GM12878 (cell line): ENCODE measurements around the gene CCDC187. TPM values are rescaled to one million over a fixed set of nuclear protein-coding genes. Genes with fewer than 3 reads are reported as not detected.

ENCODE experiments used
- ATF7 ChIP-seq: fragments of 450-650 bp; IDR thresholded peaks from 2 replicates; pipeline ENCODE4 v1.6.1; 2016; ENCODE audit warnings: low read depth, mild to moderate bottlenecking
- BACH1 ChIP-seq: fragments of 450-650 bp; IDR thresholded peaks from 2 replicates; pipeline ENCODE4 v1.6.1; 2017; ENCODE audit warnings: mild to moderate bottlenecking, borderline replicate concordance
- BCL3 ChIP-seq: IDR thresholded peaks from 2 replicates; pipeline ENCODE4 v1.6.1; 2011; ENCODE audit warnings: borderline replicate concordance, low read depth, mild to moderate bottlenecking, moderate library complexity, low read length; ENCODE audit not compliant: insufficient read depth, poor library complexity, severe bottlenecking
- CBFB ChIP-seq: IDR thresholded peaks from 2 replicates; pipeline ENCODE4 v1.6.1; 2016; ENCODE audit warnings: antibody characterized with exemption, low read depth
- CBX5 ChIP-seq: sonication (generic); IDR thresholded peaks from 2 replicates; pipeline ENCODE4 v1.6.1; 2016; ENCODE audit warnings: low read depth, moderate library complexity, mild to moderate bottlenecking, inconsistent platforms
- HDAC6 ChIP-seq: fragments of 200-600 bp; sonication (generic); IDR thresholded peaks from one replicate; pipeline ENCODE4 v1.8.0; 2017; ENCODE audit warnings: antibody characterized with exemption; ENCODE audit not compliant: unreplicated experiment
- KAT2A ChIP-seq: conservative IDR thresholded peaks from 2 replicates; pipeline ENCODE4 v1.6.1; 2011; ENCODE audit warnings: low read depth, low read length; ENCODE audit not compliant: control insufficient read depth
- MAX ChIP-seq: IDR thresholded peaks from 2 replicates; pipeline ENCODE4 v1.6.1; 2012; ENCODE audit warnings: low read depth, low read length, improper control_type of control experiment
- NR2F1 ChIP-seq: fragments of 450-650 bp; conservative IDR thresholded peaks from 2 replicates; pipeline ENCODE4 v1.6.1; 2017; ENCODE audit warnings: mild to moderate bottlenecking
- PAX5 ChIP-seq: IDR thresholded peaks from 2 replicates; pipeline ENCODE4 v1.6.1; 2011; ENCODE audit warnings: low read depth, low read length, borderline replicate concordance
- RELA ChIP-seq: fragments of 450-650 bp; IDR thresholded peaks from 2 replicates; pipeline ENCODE4 v1.8.0; 2014; ENCODE audit warnings: borderline replicate concordance; ENCODE audit not compliant: partially characterized antibody
- SIN3A ChIP-seq: IDR thresholded peaks from 2 replicates; pipeline ENCODE4 v1.6.1; 2012; ENCODE audit warnings: low read depth, low read length, improper control_type of control experiment
- SRF ChIP-seq, 2 experiments: IDR thresholded peaks; 2 replicates each; pipeline ENCODE4 v1.6.1; 2011; ENCODE audit warnings: low read depth in 2 of 2, low read length in 2 of 2, mild to moderate bottlenecking in 1 of 2, moderate library complexity in 1 of 2
- ZNF274 ChIP-seq: IDR thresholded peaks from one replicate; pipeline ENCODE4 v1.8.0; 2011; ENCODE audit not compliant: insufficient read length, insufficient read depth
- polyA plus RNA-seq, 11 experiments: library from polyadenylated mRNA; depleted of rRNA in 4 of 11; unstranded in 6 of 11; stranded (reverse) in 5 of 11; fragments of >200 nt; fragmentation: Nextera tagmentation in 4 of 11; fragmentation: Illumina TruSeq in 1 of 11; extraction: Ambion mirVana in 4 of 11; extraction: Trizol in 1 of 11; gene quantifications; 1 replicate in 1 of 11; 2 replicates in 10 of 11; pipeline versions ENCODE4 v1.2.1 to v1.2.3, GENCODE V29; 2011 to 2016; ENCODE audit warnings: inconsistent platforms in 2 of 11, missing spikeins in 2 of 11, low read depth in 1 of 11
- total RNA-seq, 4 experiments: library from RNA; depleted of rRNA in 3 of 4; stranded (reverse); fragments of >200 nt in 3 of 4; fragmentation: Illumina TruSeq in 1 of 4; extraction: Trizol in 1 of 4; gene quantifications; 2 replicates each; pipeline versions ENCODE4 v1.2.1 to v1.2.3, GENCODE V29; 2013 to 2021
- TF ChIP-seq, protein P1 (sequence below): IDR thresholded peaks from 2 replicates; pipeline ENCODE4 v1.6.1; 2011; ENCODE audit warnings: borderline replicate concordance, low read depth, mild to moderate bottlenecking, moderate library complexity, mixed read lengths, low read length; ENCODE audit not compliant: insufficient read depth; ENCODE audit errors: extremely low read length
- TF ChIP-seq, protein P2 (sequence below): fragments of 450-650 bp; IDR thresholded peaks from 2 replicates; pipeline ENCODE4 v1.6.1; 2017; ENCODE audit warnings: antibody characterized with exemption, mild to moderate bottlenecking, moderate library complexity
- TF ChIP-seq, protein P3 (sequence below): fragments of 450-650 bp; formaldehyde crosslinking; IDR thresholded peaks from 2 replicates; pipeline ENCODE4 v1.4.0; 2020; ENCODE audit warnings: mild to moderate bottlenecking, moderate library complexity

The CCDC187 gene
- total and polyA plus RNA-seq, 10 of the 15 experiments (the other 5 are each of a cell fraction or from before 2014, with no cell fraction given) = 0.04 to 0.23 (median 0.04) TPM; not detected in 7

- TF ChIP-seq, protein P1, sequence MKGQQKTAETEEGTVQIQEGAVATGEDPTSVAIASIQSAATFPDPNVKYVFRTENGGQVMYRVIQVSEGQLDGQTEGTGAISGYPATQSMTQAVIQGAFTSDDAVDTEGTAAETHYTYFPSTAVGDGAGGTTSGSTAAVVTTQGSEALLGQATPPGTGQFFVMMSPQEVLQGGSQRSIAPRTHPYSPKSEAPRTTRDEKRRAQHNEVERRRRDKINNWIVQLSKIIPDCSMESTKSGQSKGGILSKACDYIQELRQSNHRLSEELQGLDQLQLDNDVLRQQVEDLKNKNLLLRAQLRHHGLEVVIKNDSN = peak; percentile 86
- TF ChIP-seq BACH1 (peak; percentile 63; the same call in 1 of the 2 replicates), ZNF274 (no peak), HDAC6 (no peak), ATF7 (no peak), RELA (no peak), CBFB (no peak), NR2F1 (peak; percentile 91), MAX (peak; percentile 87), PAX5 (no peak), SRF (IDR thresholded peaks at IDR 0.05; ENCODE audit: low read depth in 2 of 2, low read length in 2 of 2) (0 out of 4 replicates have a peak, but pooled peaks of 1 of the 2 experiments have one; percentile 5), KAT2A (no peak), BCL3 (no peak), SIN3A (peak; percentile 90), CBX5 (no peak)
- TF ChIP-seq, protein P2, sequence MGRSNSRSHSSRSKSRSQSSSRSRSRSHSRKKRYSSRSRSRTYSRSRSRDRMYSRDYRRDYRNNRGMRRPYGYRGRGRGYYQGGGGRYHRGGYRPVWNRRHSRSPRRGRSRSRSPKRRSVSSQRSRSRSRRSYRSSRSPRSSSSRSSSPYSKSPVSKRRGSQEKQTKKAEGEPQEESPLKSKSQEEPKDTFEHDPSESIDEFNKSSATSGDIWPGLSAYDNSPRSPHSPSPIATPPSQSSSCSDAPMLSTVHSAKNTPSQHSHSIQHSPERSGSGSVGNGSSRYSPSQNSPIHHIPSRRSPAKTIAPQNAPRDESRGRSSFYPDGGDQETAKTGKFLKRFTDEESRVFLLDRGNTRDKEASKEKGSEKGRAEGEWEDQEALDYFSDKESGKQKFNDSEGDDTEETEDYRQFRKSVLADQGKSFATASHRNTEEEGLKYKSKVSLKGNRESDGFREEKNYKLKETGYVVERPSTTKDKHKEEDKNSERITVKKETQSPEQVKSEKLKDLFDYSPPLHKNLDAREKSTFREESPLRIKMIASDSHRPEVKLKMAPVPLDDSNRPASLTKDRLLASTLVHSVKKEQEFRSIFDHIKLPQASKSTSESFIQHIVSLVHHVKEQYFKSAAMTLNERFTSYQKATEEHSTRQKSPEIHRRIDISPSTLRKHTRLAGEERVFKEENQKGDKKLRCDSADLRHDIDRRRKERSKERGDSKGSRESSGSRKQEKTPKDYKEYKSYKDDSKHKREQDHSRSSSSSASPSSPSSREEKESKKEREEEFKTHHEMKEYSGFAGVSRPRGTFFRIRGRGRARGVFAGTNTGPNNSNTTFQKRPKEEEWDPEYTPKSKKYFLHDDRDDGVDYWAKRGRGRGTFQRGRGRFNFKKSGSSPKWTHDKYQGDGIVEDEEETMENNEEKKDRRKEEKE = 0 out of 2 replicates have a peak, but pooled peaks have one; percentile 28
- TF ChIP-seq, protein P3, sequence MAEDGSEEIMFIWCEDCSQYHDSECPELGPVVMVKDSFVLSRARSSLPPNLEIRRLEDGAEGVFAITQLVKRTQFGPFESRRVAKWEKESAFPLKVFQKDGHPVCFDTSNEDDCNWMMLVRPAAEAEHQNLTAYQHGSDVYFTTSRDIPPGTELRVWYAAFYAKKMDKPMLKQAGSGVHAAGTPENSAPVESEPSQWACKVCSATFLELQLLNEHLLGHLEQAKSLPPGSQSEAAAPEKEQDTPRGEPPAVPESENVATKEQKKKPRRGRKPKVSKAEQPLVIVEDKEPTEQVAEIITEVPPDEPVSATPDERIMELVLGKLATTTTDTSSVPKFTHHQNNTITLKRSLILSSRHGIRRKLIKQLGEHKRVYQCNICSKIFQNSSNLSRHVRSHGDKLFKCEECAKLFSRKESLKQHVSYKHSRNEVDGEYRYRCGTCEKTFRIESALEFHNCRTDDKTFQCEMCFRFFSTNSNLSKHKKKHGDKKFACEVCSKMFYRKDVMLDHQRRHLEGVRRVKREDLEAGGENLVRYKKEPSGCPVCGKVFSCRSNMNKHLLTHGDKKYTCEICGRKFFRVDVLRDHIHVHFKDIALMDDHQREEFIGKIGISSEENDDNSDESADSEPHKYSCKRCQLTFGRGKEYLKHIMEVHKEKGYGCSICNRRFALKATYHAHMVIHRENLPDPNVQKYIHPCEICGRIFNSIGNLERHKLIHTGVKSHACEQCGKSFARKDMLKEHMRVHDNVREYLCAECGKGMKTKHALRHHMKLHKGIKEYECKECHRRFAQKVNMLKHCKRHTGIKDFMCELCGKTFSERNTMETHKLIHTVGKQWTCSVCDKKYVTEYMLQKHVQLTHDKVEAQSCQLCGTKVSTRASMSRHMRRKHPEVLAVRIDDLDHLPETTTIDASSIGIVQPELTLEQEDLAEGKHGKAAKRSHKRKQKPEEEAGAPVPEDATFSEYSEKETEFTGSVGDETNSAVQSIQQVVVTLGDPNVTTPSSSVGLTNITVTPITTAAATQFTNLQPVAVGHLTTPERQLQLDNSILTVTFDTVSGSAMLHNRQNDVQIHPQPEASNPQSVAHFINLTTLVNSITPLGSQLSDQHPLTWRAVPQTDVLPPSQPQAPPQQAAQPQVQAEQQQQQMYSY (CRISPR knock-in tag) = no peak
These were observed 58.4 kb downstream of the CCDC187 start, which contains the start of gene QSOX2 (continued) for GRCh38 chr9:136245219-136246150.
